Esophagus muscularis mucosa (tissue), 4 donors: ENCODE measurements around the gene SH3BP5.

Experiments used
- EP300 ChIP-seq: sonication (generic); formaldehyde crosslinking; IDR thresholded peaks from one replicate; pipeline ENCODE4 v1.6.1; 2017; ENCODE audit warnings: antibody characterized with exemption
- POLR2A ChIP-seq: fragments of 450-650 bp; IDR thresholded peaks from one replicate; pipeline ENCODE4 v1.6.1; 2017; ENCODE audit warnings: antibody characterized with exemption, moderate library complexity, mild to moderate bottlenecking, low read depth
- POLR2AphosphoS5 ChIP-seq, 2 donors: sonication (generic); formaldehyde crosslinking; IDR thresholded peaks; one replicate each; pipeline ENCODE4 v1.6.1; 2017; ENCODE audit warnings: antibody characterized with exemption in 2 of 2
- TF ChIP-seq, protein P1 (sequence below), 3 experiments: fragments of 200-600 bp in 2 of 3; fragments of 450-650 bp in 1 of 3; sonication (generic) in 2 of 3; IDR thresholded peaks; one replicate each; pipeline ENCODE4 v1.5.1; 2017 to 2019; ENCODE audit warnings: antibody characterized with exemption in 3 of 3, mild to moderate bottlenecking in 2 of 3, moderate library complexity in 1 of 3

DNA sequence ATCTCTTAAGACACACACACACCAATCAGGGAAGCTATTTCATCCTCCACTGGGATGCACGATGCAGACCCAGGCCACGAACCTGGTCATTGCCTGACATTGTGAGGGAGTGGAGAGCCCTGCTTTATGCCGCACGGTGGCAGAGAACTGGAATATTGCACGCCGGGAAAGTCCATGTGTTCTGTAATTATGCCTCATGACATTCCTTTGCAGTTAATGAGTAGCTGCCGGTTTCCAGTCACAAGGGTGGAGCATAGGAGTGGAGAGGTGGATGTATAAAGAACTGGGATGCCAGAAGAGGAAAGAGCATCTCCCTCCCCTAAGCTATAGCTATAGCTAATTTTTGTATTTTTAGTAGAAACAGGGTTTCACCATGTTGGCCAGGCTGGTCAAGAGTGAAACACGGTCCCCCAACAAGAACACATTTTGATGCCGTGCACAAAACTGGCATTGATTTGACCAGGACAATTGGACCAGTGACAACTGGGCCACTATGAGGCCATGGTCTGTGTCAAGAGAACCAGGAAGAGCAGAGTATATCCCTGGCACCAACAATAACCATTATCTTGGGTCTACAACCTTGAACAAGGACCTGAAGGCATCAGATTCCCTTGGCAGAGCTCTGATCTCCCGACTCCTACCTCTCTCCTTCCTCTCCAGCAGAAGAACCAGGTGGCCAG is 51.4 kb downstream of the SH3BP5 start:
- TF ChIP-seq, protein P1, sequence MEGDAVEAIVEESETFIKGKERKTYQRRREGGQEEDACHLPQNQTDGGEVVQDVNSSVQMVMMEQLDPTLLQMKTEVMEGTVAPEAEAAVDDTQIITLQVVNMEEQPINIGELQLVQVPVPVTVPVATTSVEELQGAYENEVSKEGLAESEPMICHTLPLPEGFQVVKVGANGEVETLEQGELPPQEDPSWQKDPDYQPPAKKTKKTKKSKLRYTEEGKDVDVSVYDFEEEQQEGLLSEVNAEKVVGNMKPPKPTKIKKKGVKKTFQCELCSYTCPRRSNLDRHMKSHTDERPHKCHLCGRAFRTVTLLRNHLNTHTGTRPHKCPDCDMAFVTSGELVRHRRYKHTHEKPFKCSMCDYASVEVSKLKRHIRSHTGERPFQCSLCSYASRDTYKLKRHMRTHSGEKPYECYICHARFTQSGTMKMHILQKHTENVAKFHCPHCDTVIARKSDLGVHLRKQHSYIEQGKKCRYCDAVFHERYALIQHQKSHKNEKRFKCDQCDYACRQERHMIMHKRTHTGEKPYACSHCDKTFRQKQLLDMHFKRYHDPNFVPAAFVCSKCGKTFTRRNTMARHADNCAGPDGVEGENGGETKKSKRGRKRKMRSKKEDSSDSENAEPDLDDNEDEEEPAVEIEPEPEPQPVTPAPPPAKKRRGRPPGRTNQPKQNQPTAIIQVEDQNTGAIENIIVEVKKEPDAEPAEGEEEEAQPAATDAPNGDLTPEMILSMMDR (IDR thresholded peaks at IDR 0.05): no peak
- TF ChIP-seq EP300 (no peak), POLR2A (no peak), POLR2AphosphoS5 (IDR thresholded peaks at IDR 0.05) (no peak)
